Lower leg skin (tissue), 4 donors: Measurements from ENCODE around the gene SLC1A1. TPM values are rescaled to one million over a fixed set of nuclear protein-coding genes. Genes with fewer than 3 reads are reported as not detected.

Experiments
- DNase-seq, 2 donors: peaks; one replicate each; pipeline ENCODE4 v3.0.0-alpha.2; 2019; ENCODE audit warnings: low spot score in 2 of 2
- H3K4me3 ChIP-seq: fragments of 200-600 bp; sonication (generic); 2 replicates; pipeline ENCODE4 v1.5.1; 2017; ENCODE audit warnings: mild to moderate bottlenecking, low read depth; ENCODE audit not compliant: poor library complexity, severe bottlenecking
- CTCF ChIP-seq, 3 donors: fragments of 450-650 bp; IDR thresholded peaks; one replicate each; pipeline ENCODE4 v1.5.1; 2016; ENCODE audit warnings: antibody characterized with exemption in 3 of 3, mild to moderate bottlenecking in 3 of 3, moderate library complexity in 2 of 3
- POLR2A ChIP-seq, 2 donors: fragments of 450-650 bp; IDR thresholded peaks; one replicate each; pipeline ENCODE4 v1.6.1; 2016 to 2017; ENCODE audit warnings: antibody characterized with exemption in 2 of 2, mild to moderate bottlenecking in 1 of 2, moderate library complexity in 1 of 2
- WGBS, 2 donors: methylation state at CpG; one replicate each; pipeline ENCODE4 v1.1.5; 2018; 5-methylcytosine and 5-hydroxymethylcytosine counted together
- intact Hi-C: fragments of 100-400 bp; cut with DNase I; formaldehyde crosslinking; loops from one replicate; pipeline ENCODE4 v1.15.0; 2023; ENCODE audit warnings: low total_unique reads
- total RNA-seq, 4 donors: library from RNA; depleted of rRNA; stranded (reverse); fragments of >200 nt; gene quantifications; one replicate each; pipeline ENCODE4 v1.1.0, GENCODE V29; 2016

SLC1A1 gene
- total RNA-seq, 4 donors from 2014 or later: 1.1 to 2.2 (median 2.0) TPM

GRCh38 chr9:4622016-4622415 is 131.7 kb downstream of the SLC1A1 start:
- DNase-seq: no peak
- 86 to 90% methylated on average over 10 of the region's 10 CpGs for WGBS, 2 donors
- intact Hi-C loops: no loop called here
- TF ChIP-seq POLR2A (IDR thresholded peaks at IDR 0.05) (no peak), CTCF (IDR thresholded peaks at IDR 0.05) (no peak)
- H3K4me3 ChIP-seq: no peak overlapping the region

- 40 to 41% methylated on average over 2 of the region's 2 CpGs for WGBS, 2 donors
- intact Hi-C loops: no loop called here
- TF ChIP-seq CTCF (IDR thresholded peaks at IDR 0.05) (no peak), POLR2A (IDR thresholded peaks at IDR 0.05) (no peak)
Measured at GRCh38 chr9:4630836-4631235, 140.6 kb downstream of the SLC1A1 start.

More at GRCh38 chr9:4630836-4631235, 140.6 kb downstream of the SLC1A1 start:
- H3K4me3 ChIP-seq: no peak overlapping the region
- DNase-seq: no peak

Other genes with a start within 250 kb of the SLC1A1 start
- gene GLIS3, start 190.4 kb upstream of the SLC1A1 start, total RNA-seq: 1 to 10 TPM; 1.8 to 3.1 (median 2.6) TPM
- 10 to 100 TPM; 13.6 to 20.7 (median 17.7) TPM for gene PLPP6, start 171.8 kb downstream of the SLC1A1 start, total RNA-seq
- gene SPATA6L, start 176.0 kb downstream of the SLC1A1 start, total RNA-seq: 1 to 10 TPM; 1.3 to 3.5 (median 2.3) TPM
- gene CDC37L1, start 189.1 kb downstream of the SLC1A1 start, total RNA-seq: 10 to 100 TPM; 15.5 to 32.5 (median 25.8) TPM